GM23338 (cell line): ENCODE data around the gene PARD3. TPM values are rescaled to one million over a fixed set of nuclear protein-coding genes. Genes with fewer than 3 reads are reported as not detected.

Experiments used
- ATAC-seq: fragments of 200-7000 bp; cut with Tn5 transposase; 3 replicates; pipeline ENCODE4 v1.9.1; 2020
- DNase-seq: peaks from one replicate; pipeline ENCODE4 v3.0.0-alpha.2; 2015; ENCODE audit warnings: low spot score
- H2AFZ ChIP-seq: fragments of 200-600 bp; sonication (generic); 2 replicates; pipeline ENCODE4 v1.8.0; 2016; ENCODE audit warnings: antibody characterized with exemption, mild to moderate bottlenecking, moderate library complexity
- H3F3A ChIP-seq: fragments of 200-600 bp; sonication (generic); replicated peaks from 2 replicates; pipeline ENCODE4 v1.8.0; 2017; ENCODE audit warnings: antibody characterized with exemption, mixed run types, low read depth
- H3K27ac ChIP-seq: fragments of 200-600 bp; sonication (generic); 2 replicates; pipeline ENCODE4 v1.6.1; 2016; ENCODE audit warnings: low read depth
- H3K27me3 ChIP-seq: fragments of 200-600 bp; sonication (generic); 2 replicates; pipeline ENCODE4 v1.8.0; 2016; ENCODE audit warnings: mild to moderate bottlenecking, mixed run types, moderate library complexity; ENCODE audit not compliant: insufficient read depth
- H3K36me3 ChIP-seq: fragments of 200-600 bp; sonication (generic); 2 replicates; pipeline ENCODE4 v1.8.0; 2016; ENCODE audit warnings: mild to moderate bottlenecking; ENCODE audit not compliant: insufficient read depth
- H3K4me1 ChIP-seq: fragments of 200-600 bp; sonication (generic); 2 replicates; pipeline ENCODE4 v1.8.0; 2016; ENCODE audit warnings: mild to moderate bottlenecking, moderate library complexity; ENCODE audit not compliant: insufficient read depth
- H3K4me2 ChIP-seq: fragments of 200-600 bp; sonication (generic); 2 replicates; pipeline ENCODE4 v1.7.1; 2017; ENCODE audit warnings: mixed run types
- H3K4me3 ChIP-seq: fragments of 200-600 bp; sonication (generic); 2 replicates; pipeline ENCODE4 v1.6.1; 2016; ENCODE audit warnings: mixed run types
- H3K79me2 ChIP-seq: fragments of 200-600 bp; sonication (generic); replicated peaks from 2 replicates; pipeline ENCODE4 v1.8.0; 2017; ENCODE audit warnings: mild to moderate bottlenecking; ENCODE audit not compliant: insufficient read depth
- H3K9me2 ChIP-seq: fragments of 200-600 bp; sonication (generic); 2 replicates; pipeline ENCODE4 v1.8.0; 2017; ENCODE audit not compliant: insufficient read depth
- H4K20me1 ChIP-seq: fragments of 200-600 bp; sonication (generic); replicated peaks from 2 replicates; pipeline ENCODE4 v1.8.0; 2017; ENCODE audit warnings: mild to moderate bottlenecking; ENCODE audit not compliant: insufficient read depth
- H3K27ac Mint-ChIP-seq: 2 replicates; pipeline ENCODE4 v1.8.0; 2020; ENCODE audit warnings: inconsistent platforms, mild to moderate bottlenecking, moderate library complexity, mixed read lengths
- H3K27me3 Mint-ChIP-seq: 3 replicates; pipeline ENCODE4 v1.8.0; 2022; ENCODE audit warnings: low read depth, mild to moderate bottlenecking, moderate library complexity, mixed read lengths, inconsistent platforms; ENCODE audit not compliant: insufficient read depth, poor library complexity
- H3K36me3 Mint-ChIP-seq: 3 replicates; pipeline ENCODE4 v1.8.0; 2021; ENCODE audit warnings: low read depth, mild to moderate bottlenecking, inconsistent platforms, moderate library complexity, mixed read lengths
- H3K4me1 Mint-ChIP-seq: 3 replicates; pipeline ENCODE4 v1.8.0; 2020; ENCODE audit warnings: mild to moderate bottlenecking, inconsistent platforms, mixed read lengths
- H3K4me3 Mint-ChIP-seq: 3 replicates; pipeline ENCODE4 v1.8.0; 2021; ENCODE audit warnings: moderate library complexity, mild to moderate bottlenecking, inconsistent platforms, mixed read lengths
- H3K9me3 Mint-ChIP-seq: 3 replicates; pipeline ENCODE4 v1.8.0; 2020; ENCODE audit warnings: moderate library complexity, mild to moderate bottlenecking, inconsistent platforms, mixed read lengths
- POLR2AphosphoS5 ChIP-seq: IDR thresholded peaks from 2 replicates; pipeline ENCODE4 v1.6.1; 2016; ENCODE audit warnings: antibody characterized with exemption, low read depth
- polyA plus RNA-seq: library from polyadenylated mRNA; unstranded; fragments of >200 nt; fragmentation: Nextera tagmentation; extraction: Ambion mirVana; gene quantifications from 2 replicates; pipeline ENCODE4 v1.2.1, GENCODE V29; 2016
- total RNA-seq: library from RNA; depleted of rRNA; stranded (reverse); fragments of >200 nt; shearing (Covaris generic); gene quantifications from 2 replicates; pipeline ENCODE4 v1.2.3, GENCODE V29; 2014
- TF ChIP-seq, protein P1 (sequence below): IDR thresholded peaks from one replicate; pipeline ENCODE4 v1.6.1; 2018; ENCODE audit warnings: antibody characterized with exemption; ENCODE audit not compliant: unreplicated experiment
- TF ChIP-seq, protein P2 (sequence below): fragments of 250-450 bp; sonication (Bioruptor Pico); IDR thresholded peaks from 2 replicates; pipeline ENCODE4 v1.5.0; 2020; ENCODE audit warnings: mild to moderate bottlenecking, moderate library complexity

PARD3 gene
- total and polyA plus RNA-seq, 2 experiments from 2014 or later, result 30.2 to 51.4 TPM

DNA sequence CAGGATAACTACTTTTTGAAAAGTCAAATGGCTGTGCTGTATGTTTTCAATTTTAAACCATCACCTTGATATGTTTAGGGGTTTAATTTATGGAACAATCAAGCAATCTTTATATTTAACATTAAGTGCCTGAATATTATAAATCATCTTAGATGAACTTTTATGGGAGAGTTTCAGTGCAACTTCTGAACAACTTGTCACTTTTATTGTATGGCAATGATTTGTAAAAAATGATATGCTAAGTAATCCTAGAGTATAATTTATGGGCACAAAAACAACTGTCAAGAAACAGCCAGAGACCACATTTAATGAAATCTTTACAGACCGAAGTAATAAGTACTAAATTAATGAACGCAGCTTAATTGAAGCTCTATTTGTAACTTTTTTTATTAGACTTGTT is 498.9 kb downstream of the PARD3 start:
- Mint-ChIP-seq H3K4me3 (no peak overlapping the region), H3K27ac (no peak overlapping the region), H3K27me3 (no peaks in the 10 kb centered on the region), H3K4me1 (peaks cover 17% of the 10 kb centered on the region), H3K9me3 (no peaks in the 10 kb centered on the region), H3K36me3 (no peaks in the 10 kb centered on the region)
- Histone ChIP-seq H4K20me1 (no peaks in the 10 kb centered on the region), H3K36me3 (no peaks in the 10 kb centered on the region), H3K9me2 (no peaks in the 10 kb centered on the region), H3K4me3 (no peak overlapping the region), H3K4me1 (peaks cover 11% of the 10 kb centered on the region; the same call in 1 of the 2 replicates), H3K79me2 (no peaks in the 10 kb centered on the region), H2AFZ (no peak overlapping the region), H3K4me2 (no peak overlapping the region), H3F3A (no peaks in the 10 kb centered on the region), H3K27ac (no peak overlapping the region), H3K27me3 (no peaks in the 10 kb centered on the region)
- ATAC-seq (no peak), DNase-seq (no peak)
- TF ChIP-seq POLR2AphosphoS5, result no peak
- TF ChIP-seq, protein P1, sequence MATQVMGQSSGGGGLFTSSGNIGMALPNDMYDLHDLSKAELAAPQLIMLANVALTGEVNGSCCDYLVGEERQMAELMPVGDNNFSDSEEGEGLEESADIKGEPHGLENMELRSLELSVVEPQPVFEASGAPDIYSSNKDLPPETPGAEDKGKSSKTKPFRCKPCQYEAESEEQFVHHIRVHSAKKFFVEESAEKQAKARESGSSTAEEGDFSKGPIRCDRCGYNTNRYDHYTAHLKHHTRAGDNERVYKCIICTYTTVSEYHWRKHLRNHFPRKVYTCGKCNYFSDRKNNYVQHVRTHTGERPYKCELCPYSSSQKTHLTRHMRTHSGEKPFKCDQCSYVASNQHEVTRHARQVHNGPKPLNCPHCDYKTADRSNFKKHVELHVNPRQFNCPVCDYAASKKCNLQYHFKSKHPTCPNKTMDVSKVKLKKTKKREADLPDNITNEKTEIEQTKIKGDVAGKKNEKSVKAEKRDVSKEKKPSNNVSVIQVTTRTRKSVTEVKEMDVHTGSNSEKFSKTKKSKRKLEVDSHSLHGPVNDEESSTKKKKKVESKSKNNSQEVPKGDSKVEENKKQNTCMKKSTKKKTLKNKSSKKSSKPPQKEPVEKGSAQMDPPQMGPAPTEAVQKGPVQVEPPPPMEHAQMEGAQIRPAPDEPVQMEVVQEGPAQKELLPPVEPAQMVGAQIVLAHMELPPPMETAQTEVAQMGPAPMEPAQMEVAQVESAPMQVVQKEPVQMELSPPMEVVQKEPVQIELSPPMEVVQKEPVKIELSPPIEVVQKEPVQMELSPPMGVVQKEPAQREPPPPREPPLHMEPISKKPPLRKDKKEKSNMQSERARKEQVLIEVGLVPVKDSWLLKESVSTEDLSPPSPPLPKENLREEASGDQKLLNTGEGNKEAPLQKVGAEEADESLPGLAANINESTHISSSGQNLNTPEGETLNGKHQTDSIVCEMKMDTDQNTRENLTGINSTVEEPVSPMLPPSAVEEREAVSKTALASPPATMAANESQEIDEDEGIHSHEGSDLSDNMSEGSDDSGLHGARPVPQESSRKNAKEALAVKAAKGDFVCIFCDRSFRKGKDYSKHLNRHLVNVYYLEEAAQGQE, result no peak
- TF ChIP-seq, protein P2, sequence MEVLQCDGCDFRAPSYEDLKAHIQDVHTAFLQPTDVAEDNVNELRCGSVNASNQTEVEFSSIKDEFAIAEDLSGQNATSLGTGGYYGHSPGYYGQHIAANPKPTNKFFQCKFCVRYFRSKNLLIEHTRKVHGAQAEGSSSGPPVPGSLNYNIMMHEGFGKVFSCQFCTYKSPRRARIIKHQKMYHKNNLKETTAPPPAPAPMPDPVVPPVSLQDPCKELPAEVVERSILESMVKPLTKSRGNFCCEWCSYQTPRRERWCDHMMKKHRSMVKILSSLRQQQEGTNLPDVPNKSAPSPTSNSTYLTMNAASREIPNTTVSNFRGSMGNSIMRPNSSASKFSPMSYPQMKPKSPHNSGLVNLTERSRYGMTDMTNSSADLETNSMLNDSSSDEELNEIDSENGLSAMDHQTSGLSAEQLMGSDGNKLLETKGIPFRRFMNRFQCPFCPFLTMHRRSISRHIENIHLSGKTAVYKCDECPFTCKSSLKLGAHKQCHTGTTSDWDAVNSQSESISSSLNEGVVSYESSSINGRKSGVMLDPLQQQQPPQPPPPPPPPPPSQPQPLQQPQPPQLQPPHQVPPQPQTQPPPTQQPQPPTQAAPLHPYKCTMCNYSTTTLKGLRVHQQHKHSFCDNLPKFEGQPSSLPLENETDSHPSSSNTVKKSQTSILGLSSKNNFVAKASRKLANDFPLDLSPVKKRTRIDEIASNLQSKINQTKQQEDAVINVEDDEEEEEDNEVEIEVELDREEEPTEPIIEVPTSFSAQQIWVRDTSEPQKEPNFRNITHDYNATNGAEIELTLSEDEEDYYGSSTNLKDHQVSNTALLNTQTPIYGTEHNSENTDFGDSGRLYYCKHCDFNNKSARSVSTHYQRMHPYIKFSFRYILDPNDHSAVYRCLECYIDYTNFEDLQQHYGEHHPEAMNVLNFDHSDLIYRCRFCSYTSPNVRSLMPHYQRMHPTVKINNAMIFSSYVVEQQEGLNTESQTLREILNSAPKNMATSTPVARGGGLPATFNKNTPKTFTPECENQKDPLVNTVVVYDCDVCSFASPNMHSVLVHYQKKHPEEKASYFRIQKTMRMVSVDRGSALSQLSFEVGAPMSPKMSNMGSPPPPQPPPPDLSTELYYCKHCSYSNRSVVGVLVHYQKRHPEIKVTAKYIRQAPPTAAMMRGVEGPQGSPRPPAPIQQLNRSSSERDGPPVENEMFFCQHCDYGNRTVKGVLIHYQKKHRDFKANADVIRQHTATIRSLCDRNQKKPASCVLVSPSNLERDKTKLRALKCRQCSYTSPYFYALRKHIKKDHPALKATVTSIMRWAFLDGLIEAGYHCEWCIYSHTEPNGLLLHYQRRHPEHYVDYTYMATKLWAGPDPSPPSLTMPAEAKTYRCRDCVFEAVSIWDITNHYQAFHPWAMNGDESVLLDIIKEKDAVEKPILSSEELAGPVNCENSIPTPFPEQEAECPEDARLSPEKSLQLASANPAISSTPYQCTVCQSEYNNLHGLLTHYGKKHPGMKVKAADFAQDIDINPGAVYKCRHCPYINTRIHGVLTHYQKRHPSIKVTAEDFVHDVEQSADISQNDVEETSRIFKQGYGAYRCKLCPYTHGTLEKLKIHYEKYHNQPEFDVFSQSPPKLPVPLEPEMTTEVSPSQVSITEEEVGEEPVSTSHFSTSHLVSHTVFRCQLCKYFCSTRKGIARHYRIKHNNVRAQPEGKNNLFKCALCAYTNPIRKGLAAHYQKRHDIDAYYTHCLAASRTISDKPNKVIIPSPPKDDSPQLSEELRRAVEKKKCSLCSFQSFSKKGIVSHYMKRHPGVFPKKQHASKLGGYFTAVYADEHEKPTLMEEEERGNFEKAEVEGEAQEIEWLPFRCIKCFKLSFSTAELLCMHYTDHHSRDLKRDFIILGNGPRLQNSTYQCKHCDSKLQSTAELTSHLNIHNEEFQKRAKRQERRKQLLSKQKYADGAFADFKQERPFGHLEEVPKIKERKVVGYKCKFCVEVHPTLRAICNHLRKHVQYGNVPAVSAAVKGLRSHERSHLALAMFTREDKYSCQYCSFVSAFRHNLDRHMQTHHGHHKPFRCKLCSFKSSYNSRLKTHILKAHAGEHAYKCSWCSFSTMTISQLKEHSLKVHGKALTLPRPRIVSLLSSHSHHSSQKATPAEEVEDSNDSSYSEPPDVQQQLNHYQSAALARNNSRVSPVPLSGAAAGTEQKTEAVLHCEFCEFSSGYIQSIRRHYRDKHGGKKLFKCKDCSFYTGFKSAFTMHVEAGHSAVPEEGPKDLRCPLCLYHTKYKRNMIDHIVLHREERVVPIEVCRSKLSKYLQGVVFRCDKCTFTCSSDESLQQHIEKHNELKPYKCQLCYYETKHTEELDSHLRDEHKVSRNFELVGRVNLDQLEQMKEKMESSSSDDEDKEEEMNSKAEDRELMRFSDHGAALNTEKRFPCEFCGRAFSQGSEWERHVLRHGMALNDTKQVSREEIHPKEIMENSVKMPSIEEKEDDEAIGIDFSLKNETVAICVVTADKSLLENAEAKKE (CRISPR knock-in tag), result no peak
